Nephron progenitor cell (in vitro differentiated cells): ENCODE results near the gene TRIM34.
"Not testable (repeated sequence)": the region's sequence is repeated elsewhere in the genome, so short reads cannot be mapped to it uniquely, and the experiment has no call there.

Source experiments
- DNase-seq: peaks from one replicate; pipeline ENCODE4 v3.0.0; 2021
- H3K27ac Mint-ChIP-seq: 2 replicates; pipeline ENCODE4 v1.8.0; 2021; ENCODE audit warnings: mild to moderate bottlenecking, moderate library complexity, mixed read lengths
- H3K27me3 Mint-ChIP-seq: 2 replicates; pipeline ENCODE4 v1.8.0; 2021; ENCODE audit warnings: mild to moderate bottlenecking, low read depth, mixed read lengths; ENCODE audit not compliant: poor library complexity
- H3K36me3 Mint-ChIP-seq: 2 replicates; pipeline ENCODE4 v1.8.0; 2021; ENCODE audit warnings: low read depth, mixed read lengths
- H3K4me1 Mint-ChIP-seq: 2 replicates; pipeline ENCODE4 v1.8.0; 2021; ENCODE audit warnings: mixed read lengths
- H3K4me3 Mint-ChIP-seq: 2 replicates; pipeline ENCODE4 v1.8.0; 2021; ENCODE audit warnings: mild to moderate bottlenecking, moderate library complexity, mixed read lengths
- H3K9me3 Mint-ChIP-seq: 2 replicates; pipeline ENCODE4 v1.8.0; 2021; ENCODE audit warnings: mild to moderate bottlenecking, moderate library complexity, mixed read lengths
- TF ChIP-seq, protein P1 (sequence below): fragments of 200-600 bp; sonication (generic); IDR thresholded peaks from 2 replicates; pipeline ENCODE4 v1.5.0; 2021; ENCODE audit warnings: antibody characterized with exemption

Gene TRIM34

DNA sequence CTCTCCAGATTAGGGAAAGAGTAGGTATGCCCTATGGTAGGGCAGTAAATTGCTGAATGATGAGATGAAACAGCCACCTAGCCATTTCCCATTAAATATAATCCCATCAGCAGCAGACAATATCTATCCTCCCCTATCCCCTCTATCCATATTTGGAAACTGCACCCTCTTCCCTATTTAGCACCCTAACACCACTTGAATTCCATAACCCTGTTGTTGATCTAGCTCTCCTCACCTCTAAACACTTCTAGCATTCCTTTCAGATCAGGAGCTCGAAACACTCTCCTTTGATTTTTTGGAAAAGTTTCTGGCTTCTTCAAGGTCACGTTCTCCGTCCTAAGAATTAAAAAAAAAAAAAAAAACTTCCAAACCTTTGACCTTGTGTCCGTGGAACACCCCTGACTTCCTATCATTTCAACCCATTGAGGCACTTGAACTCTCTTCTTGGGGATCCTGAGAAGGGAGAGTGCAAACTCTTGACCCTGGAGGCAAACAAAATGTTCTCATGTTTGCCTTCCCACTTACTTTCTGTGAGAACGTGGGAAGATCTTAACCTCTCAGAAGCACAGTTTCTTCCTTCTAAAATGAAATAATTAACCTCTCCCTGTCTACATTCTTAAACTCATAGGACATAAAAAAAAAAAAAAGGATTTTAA is 41.1 kb downstream of the TRIM34 start:
- no peak for DNase-seq
- Mint-ChIP-seq H3K4me1 (peaks cover 21% of the 10 kb centered on the region), H3K9me3 (no peaks in the 10 kb centered on the region), H3K36me3 (peaks cover 75% of the 10 kb centered on the region), H3K27me3 (no peaks in the 10 kb centered on the region), H3K4me3 (no peak overlapping the region), H3K27ac (no peak overlapping the region)
- TF ChIP-seq, protein P1, sequence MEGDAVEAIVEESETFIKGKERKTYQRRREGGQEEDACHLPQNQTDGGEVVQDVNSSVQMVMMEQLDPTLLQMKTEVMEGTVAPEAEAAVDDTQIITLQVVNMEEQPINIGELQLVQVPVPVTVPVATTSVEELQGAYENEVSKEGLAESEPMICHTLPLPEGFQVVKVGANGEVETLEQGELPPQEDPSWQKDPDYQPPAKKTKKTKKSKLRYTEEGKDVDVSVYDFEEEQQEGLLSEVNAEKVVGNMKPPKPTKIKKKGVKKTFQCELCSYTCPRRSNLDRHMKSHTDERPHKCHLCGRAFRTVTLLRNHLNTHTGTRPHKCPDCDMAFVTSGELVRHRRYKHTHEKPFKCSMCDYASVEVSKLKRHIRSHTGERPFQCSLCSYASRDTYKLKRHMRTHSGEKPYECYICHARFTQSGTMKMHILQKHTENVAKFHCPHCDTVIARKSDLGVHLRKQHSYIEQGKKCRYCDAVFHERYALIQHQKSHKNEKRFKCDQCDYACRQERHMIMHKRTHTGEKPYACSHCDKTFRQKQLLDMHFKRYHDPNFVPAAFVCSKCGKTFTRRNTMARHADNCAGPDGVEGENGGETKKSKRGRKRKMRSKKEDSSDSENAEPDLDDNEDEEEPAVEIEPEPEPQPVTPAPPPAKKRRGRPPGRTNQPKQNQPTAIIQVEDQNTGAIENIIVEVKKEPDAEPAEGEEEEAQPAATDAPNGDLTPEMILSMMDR = no peak

DNA sequence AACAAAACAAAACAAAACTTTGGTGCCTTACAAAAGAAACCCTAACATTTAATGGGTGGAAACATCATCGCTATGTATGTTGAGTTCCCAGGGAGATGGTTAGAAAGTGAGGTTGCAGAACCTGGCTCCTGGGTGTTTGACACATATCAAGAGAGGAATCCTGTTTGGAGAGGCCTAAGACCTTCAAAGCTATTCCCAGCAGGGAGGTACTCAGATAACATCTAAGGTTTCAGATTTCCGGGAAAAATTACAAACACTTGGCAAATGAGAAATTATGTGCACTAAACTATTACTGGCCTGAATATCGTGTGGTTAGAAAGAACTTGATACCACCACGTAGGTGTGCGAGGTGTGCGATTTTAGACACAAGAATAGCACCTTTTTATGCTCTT is 41.6 kb downstream of the TRIM34 start:
- Mint-ChIP-seq H3K36me3 (peaks cover 76% of the 10 kb centered on the region), H3K9me3 (no peaks in the 10 kb centered on the region), H3K27ac (no peak overlapping the region), H3K27me3 (no peaks in the 10 kb centered on the region), H3K4me3 (no peak overlapping the region), H3K4me1 (peaks cover 18% of the 10 kb centered on the region)
- TF ChIP-seq, protein P1 = no peak
- DNase-seq = no peak

DNA sequence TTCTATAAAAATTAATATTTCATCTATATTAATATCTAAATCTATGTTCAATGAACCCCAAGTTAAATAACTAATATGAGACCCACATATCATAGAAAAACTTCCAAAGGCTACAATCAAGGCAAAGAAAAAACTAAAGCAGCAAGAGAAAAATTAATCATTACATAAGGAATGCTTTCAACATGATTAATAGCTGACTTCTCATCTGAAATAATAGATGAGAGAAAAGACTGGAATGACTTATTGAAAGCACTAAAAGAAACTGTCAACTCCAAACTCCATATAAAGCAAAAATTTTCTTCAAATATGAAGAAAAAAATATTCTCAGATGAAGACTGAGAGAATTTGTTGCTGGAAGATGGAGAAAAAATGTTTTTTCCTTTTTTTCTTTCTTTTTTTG is 47.0 kb downstream of the TRIM34 start:
- TF ChIP-seq, protein P1 = no peak
- DNase-seq = no peak
- Mint-ChIP-seq H3K4me1 (no peaks in the 10 kb centered on the region), H3K4me3 (no peak overlapping the region), H3K27me3 (no peaks in the 10 kb centered on the region), H3K9me3 (peaks cover 21% of the 10 kb centered on the region), H3K36me3 (peaks cover 80% of the 10 kb centered on the region), H3K27ac (no peak overlapping the region)

DNA sequence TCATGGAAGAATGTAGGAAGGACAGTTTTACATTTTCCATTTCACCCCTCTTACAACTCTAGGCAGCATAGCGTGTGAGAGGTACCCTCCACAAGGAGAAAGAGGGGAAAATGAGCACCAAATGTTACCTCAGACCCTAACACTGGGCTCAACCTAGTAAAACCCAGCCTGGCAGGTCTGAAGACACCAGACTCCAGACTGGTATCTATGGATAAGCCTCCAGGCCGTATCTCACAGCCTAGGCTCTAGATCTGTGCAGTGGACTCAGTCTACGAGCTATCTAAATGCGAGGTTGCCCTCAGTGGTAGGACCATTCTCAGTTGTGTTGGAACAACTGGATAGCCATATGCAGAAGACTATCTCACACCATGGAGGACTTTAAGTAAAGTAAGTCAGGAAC is 49.6 kb downstream of the TRIM34 start:
- H3K4me1 Mint-ChIP-seq = no peaks in the 10 kb centered on the region
- H3K36me3 Mint-ChIP-seq = peaks cover 88% of the 10 kb centered on the region
- H3K4me3 Mint-ChIP-seq = no peak overlapping the region
- TF ChIP-seq, protein P1 = no peak
- H3K27ac Mint-ChIP-seq = no peak overlapping the region
- DNase-seq = no peak
- H3K27me3 Mint-ChIP-seq = no peaks in the 10 kb centered on the region
- peaks cover 35% of the 10 kb centered on the region for H3K9me3 Mint-ChIP-seq

DNA sequence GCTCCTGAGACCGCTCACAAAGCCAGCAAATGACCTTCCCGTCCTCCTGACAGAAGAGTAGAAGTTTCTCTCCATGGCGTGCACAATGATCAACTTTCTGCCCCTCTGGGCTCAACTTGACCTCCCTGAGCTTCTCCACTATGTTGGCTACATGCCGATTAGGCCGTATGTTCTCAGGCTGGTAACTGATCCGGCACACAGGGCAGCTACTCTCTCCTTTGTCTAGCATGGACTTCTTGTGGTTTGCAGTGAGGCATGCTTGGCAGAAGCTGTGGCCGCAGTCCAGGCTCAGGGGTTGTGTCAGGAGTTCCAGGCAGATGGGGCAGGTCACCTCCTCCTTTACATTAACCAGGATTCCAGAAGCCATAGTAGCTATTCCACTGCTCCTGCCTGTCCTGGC is 55.0 kb downstream of the TRIM34 start:
- peaks cover 81% of the 10 kb centered on the region for H3K36me3 Mint-ChIP-seq
- no peak for DNase-seq
- TF ChIP-seq, protein P1 = no peak
- H3K27me3 Mint-ChIP-seq = no peaks in the 10 kb centered on the region
- no peak overlapping the region for H3K27ac Mint-ChIP-seq
- H3K4me3 Mint-ChIP-seq = no peak overlapping the region
- peaks cover 15% of the 10 kb centered on the region for H3K4me1 Mint-ChIP-seq
- peaks cover 39% of the 10 kb centered on the region for H3K9me3 Mint-ChIP-seq

DNA sequence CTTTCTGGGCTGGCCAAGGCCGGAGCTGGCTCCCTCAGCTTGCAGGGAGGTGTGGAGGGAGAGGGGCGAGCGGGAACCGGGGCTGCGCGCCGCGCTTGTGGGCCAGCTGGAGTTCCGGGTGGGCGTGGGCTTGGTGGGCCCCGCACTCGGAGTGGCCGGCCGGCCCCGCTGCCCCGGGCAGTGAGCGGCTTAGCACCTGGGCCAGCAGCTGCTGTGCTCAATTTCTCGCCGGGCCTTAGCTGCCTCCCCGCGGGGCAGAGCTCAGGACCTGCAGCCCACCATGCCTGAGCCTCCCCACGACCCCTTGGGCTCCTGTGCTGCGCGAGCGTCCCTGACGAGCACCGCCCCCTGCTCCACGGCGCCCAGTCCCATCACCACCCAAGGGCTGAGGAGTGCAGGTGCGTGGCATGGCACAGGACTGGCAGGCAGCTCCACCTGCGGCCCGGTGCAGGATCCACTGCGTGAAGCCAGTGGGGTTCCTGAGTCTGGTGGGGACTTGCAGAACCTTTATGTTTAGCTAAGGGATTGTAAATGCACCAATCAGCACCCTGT is 58.2 kb downstream of the TRIM34 start:
- not testable (repeated sequence) for H3K27ac Mint-ChIP-seq
- peaks cover 53% of the 10 kb centered on the region for H3K36me3 Mint-ChIP-seq

DNA sequence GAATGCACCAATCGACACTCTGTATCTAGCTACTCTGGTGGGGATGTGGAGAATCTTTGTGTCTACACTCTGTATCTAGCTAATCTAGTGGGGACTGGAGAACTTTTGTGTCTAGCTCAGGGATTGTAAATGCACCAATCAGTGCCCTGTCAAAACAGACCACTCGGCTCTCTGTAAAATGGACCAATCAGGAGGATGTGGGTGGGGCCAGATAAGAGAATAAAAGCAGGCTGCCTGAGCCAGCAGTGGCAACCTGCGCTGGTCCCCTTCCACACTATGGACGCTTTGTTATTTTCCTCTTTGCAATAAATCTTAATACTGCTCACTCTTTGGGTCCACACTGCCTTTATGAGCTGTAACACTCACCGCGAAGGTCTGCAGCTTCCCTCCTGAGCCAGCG is 58.8 kb downstream of the TRIM34 start:
- peaks cover 26% of the 10 kb centered on the region for H3K9me3 Mint-ChIP-seq
- peaks cover 21% of the 10 kb centered on the region for H3K4me1 Mint-ChIP-seq
- peak overlapping the region; percentile 91 for H3K4me3 Mint-ChIP-seq
- DNase-seq, H3K27me3 Mint-ChIP-seq: not testable (repeated sequence)
- H3K36me3 Mint-ChIP-seq = peaks cover 46% of the 10 kb centered on the region
- H3K27ac Mint-ChIP-seq = peak overlapping the region; percentile 100

More for the DNA sequence above, 58.2 kb downstream of the TRIM34 start:
- peaks cover 21% of the 10 kb centered on the region for H3K4me1 Mint-ChIP-seq
- DNase-seq, H3K4me3 Mint-ChIP-seq, H3K27me3 Mint-ChIP-seq: not testable (repeated sequence)
- peaks cover 31% of the 10 kb centered on the region for H3K9me3 Mint-ChIP-seq
